Thyroid gland (tissue), 4 donors: ENCODE results near the gene ERMP1.
"Not testable (repeated sequence)": the region's sequence is repeated elsewhere in the genome, so short reads cannot be mapped to it uniquely, and the experiment has no call there.

Experiments
- POLR2A ChIP-seq, 2 donors: fragments of 450-650 bp; IDR thresholded peaks; one replicate each; pipeline ENCODE4 v1.6.1; 2017; ENCODE audit warnings: antibody characterized with exemption in 2 of 2, mild to moderate bottlenecking in 2 of 2, moderate library complexity in 1 of 2
- TF ChIP-seq, protein P1 (sequence below), 6 experiments: fragments of 200-600 bp in 3 of 6; fragments of 450-650 bp in 3 of 6; sonication (generic) in 3 of 6; IDR thresholded peaks; one replicate each; pipeline ENCODE4 v1.5.1; 2016 to 2019; ENCODE audit warnings: antibody characterized with exemption in 6 of 6, mild to moderate bottlenecking in 2 of 6, inconsistent platforms in 1 of 6, moderate library complexity in 1 of 6

DNA sequence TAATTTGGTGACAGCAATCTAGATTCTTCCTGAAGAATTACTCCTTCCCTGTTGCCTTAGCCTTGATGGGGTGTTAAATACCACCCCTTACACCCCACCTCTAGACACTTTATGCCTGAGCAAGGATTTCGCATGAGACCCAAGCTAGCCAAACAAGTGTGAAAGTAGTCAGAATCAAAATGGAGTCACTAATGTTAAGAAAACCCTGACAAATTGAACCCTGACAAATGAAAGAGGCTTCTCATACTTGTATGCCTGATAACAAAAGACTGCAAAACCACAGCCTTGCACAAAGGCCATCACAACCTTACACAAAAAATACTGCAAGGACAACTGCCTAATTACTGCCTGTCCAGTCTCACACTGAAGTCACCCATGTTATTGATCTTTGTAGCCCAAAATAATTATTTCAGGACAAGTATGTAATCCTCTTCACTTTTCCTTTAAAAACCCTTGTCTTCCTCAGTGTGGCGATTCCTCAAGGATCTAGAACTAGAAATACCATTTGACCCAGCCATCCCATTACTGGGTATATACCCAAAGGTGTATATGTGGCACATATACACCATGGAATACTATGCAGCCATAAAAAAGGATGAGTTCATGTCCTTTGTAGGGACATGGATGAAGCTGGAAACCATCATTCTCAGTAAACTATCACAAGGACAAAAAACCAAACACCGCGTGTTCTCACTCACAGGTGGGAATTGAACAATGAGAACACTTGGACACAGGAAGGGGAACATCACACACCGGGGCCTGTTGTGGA, 49.5 kb upstream of the ERMP1 start:
- TF ChIP-seq POLR2A (IDR thresholded peaks at IDR 0.05): not testable (repeated sequence)
- TF ChIP-seq, protein P1, sequence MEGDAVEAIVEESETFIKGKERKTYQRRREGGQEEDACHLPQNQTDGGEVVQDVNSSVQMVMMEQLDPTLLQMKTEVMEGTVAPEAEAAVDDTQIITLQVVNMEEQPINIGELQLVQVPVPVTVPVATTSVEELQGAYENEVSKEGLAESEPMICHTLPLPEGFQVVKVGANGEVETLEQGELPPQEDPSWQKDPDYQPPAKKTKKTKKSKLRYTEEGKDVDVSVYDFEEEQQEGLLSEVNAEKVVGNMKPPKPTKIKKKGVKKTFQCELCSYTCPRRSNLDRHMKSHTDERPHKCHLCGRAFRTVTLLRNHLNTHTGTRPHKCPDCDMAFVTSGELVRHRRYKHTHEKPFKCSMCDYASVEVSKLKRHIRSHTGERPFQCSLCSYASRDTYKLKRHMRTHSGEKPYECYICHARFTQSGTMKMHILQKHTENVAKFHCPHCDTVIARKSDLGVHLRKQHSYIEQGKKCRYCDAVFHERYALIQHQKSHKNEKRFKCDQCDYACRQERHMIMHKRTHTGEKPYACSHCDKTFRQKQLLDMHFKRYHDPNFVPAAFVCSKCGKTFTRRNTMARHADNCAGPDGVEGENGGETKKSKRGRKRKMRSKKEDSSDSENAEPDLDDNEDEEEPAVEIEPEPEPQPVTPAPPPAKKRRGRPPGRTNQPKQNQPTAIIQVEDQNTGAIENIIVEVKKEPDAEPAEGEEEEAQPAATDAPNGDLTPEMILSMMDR (IDR thresholded peaks at IDR 0.05): not testable (repeated sequence)
